Forelimb muscle (tissue), 1 donor: ENCODE results near the gene SEPTIN12. TPM values are rescaled to one million over a fixed set of nuclear protein-coding genes. Genes with fewer than 3 reads are reported as not detected.
"Not testable (repeated sequence)": the region's sequence is repeated elsewhere in the genome, so short reads cannot be mapped to it uniquely, and the experiment has no call there.

Experiments used
- DNase-seq: peaks from one replicate; pipeline ENCODE4 v3.0.0-alpha.2; 2013; ENCODE audit warnings: low read depth
- polyA plus RNA-seq: library from polyadenylated mRNA; unstranded; fragments of 120-200 nt; gene quantifications from one replicate; pipeline ENCODE4 v1.2.1, GENCODE V29; 2013; ENCODE audit not compliant: insufficient read length

Gene SEPTIN12
- polyA plus RNA-seq, 1 donor: not detected

DNA sequence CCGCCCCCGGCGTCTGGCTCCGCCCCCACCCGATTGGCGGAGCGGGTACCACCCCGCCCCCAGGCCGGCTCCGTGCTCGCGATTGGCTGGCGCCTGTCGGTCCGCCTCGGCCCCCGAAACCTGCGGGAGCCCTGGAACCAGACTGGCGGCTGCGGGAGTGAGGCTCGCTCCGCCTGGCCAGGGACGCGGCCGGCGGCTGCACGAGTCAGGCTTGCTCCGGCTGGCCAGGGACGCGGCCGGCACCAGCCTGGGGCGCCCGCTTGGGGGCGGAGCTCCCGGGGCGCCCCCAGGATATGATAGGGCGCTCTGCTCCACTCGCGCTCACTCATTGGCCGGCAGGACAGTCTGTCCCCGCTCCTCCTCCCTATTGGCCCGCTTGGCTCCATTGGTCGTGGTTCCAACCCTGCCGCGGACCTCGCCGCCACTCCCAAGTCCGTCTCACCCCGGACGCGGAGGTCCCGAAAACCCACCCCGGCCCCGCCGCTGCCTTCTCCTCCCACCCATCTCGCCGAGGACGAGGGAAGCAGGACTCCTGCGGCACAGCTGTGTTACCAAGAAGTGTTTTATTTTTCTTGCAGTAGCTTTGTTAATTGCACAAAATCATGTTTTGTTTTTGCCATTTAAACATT is 14.6 kb upstream of the SEPTIN12 start:
- peak; percentile 74 for DNase-seq

DNA sequence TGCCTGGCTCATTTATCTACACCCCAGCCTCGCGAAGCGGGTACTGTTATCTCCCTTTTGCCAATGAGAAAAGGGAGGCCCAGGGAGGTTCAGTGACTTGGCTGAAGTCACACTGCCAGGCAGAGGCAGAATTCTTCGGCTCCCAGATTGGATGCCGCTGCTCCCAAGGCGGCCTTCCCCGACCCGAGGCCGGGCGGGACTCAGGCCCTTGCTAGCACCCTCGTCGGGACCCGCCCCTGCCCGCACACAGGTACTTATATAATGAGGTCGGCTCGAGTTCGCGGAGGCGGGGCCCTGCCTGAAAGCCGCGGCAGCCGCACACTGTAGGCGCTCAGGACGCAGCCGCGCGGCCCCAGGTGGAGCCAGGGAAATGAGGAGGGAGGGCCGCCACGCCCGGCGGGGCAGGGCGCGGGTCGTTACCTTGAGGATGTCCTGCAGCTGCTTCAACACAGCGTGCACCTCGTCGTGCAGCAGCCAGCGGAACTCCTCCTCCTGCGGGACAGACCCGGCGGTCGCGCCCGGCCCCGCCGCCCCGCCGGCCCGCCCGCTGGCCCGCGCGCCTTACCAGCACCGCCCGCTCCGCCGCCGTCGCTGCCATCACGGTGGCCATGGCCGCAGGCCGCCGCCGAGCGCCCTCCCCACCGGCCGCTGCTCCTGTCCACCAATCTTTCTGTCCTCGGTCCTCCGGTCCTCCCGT is 14.0 kb upstream of the SEPTIN12 start, which contains the start of gene ROGDI:
Gene ROGDI, minus strand, starts transcription at position 672 of the 697 bp plus-strand sequence. Its CDS starts 62 bp downstream, at position 610.
- no peak for DNase-seq

DNA sequence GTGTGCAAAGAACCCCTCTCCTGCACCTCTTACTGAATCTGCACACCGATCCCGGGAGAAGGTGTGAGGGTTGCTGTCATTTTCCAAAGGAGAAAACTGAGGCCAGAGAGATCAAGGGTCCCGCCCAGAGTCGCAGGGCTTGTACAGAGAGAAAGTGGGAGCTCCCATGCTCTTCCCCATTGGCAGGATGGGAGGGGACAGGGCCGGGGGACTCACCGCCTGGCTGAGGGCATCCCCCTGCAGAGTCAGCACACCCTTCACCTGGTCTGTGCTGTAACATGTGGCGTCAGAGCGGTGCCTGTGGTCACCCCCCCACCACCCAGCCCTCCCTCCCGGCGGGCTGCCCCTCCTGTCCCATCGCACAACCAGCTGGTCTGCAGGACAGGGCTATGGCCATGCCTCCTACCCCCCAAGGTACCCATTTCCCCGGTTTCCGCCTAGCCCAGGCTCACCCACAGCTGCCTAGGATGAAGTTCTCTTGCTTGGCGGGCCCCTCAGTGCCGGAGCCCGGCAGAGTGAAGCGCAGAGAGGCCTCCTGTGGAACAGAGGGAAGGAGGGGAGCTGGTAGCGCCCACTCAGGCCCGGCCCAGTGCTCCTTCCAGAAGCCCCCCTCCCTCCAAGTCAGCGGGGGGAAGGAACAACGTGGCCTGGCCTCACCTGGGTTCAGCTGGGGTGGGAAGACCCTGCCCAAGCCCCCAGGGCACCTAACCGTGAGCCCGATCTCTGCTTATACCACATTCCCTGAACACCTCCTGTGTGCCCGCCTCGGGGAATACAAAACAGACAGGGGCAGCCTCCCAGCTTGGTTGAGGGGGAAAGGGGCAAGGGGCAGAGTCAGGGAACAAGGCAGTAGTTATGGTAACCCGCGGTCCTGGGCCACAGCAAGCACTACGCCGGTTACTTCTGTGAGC is 13.2 kb upstream of the SEPTIN12 start:
- DNase-seq: no peak

DNA sequence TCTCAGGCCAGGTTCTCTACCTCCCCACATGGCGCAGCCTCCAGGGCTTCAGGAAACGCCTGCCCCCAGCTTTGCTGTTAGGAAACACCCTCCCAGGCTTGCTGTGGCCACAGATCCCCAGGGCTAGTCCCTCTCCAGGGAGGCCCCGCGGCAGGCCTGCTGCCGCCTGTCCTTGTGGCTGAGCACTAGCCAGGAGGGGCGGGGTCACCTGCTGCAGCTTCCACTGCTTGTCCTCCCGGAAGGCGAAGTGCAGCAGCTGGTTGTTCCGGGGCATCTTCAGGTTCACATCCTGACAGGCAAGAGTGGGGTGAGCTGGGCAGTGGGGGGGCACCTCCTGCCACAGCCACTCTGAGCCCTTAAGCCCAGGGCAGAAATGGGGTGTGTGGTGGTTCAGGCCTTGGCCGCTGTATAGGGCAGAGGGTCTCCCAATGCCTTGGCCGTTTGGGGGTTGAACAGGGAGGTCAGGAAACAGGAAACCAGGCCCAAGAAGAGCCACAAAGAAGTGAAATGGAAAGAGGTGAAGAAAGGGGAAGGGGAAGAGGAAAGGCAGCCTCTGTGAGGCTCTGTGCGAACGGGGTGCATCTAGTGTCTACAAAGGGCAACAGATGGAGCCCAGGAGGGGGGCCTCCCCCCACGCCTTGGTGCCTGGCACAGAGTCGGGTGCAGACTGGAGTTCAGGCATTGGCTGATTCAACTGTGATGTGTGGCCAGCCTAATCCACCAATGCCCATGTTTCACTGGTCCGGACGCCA is 12.3 kb upstream of the SEPTIN12 start:
- no peak for DNase-seq

DNA sequence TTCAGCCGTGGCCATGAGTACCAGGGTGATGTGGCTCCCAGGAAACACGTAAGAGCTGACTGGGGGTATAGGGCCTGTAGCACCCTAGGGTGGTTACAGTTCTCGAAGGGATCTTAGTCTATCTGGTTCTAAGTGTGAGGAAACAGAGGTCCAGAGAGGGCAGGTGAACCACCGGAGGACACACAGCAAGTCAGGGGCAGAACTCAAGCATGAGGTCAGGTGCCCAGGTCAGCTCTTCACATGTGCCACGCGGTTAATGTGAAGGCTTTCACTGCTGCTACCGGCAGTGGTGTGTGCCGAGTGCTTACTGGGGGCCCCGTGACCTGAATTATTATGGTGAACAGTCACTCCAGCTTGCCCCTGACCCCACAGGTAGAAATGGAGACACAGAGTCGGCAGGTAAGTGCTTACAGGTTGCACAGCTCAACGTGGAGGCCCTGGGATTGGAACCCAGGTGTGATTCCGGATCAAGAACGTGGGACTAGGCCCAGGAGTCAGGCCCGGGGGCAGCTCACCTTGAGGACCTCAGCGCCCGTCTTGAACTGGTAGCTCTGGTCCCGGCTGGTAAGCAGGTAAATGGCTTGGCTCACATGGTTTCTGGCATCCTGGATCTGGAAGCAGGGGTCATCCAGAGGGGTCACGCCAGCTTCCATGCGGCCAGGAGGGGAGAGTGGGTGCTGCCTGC is 11.2 kb upstream of the SEPTIN12 start:
- no peak for DNase-seq

DNA sequence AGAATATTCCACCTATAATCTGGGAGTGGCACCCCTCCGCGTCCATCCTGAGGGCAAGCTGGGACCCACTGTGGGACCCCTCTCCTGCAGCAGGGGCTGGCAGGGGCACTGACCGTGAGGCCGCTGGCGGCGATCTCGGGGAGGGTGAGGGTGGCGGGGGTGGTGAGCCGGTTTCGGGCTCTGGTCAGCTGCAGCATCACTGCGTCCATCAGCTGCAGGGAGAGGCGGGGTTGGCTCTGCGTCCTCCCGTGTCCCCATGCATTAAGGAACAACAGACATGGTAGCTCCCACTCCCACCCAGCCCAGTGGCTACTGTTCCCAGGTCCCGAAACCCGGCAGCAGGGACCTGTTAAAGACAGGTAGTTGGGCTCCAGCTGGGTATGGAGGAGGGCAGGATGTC is 10.3 kb upstream of the SEPTIN12 start:
- DNase-seq: no peak

DNA sequence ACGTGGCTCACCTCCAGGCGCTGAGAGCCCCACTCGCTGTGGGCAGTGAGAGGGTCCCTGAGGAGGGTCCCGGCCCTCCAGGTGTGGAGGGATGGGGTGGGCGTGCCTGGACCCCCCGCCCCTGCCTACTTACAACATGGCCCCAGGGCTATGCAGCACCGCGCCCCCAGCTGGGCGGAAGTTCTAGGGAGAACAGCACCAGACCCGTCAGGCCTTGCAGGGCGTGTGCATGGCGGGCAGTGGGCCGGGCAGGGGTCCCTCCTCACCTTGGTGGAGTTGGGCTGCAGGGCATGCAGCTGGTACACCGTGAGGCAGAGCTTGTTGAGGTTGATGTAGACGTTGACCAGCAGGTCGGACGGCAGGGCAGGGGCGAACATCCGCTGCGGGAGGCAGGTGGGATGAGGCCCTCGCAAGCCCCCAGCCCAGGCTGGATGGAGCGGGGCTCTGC is 9.7 kb upstream of the SEPTIN12 start:
- DNase-seq: no peak

DNA sequence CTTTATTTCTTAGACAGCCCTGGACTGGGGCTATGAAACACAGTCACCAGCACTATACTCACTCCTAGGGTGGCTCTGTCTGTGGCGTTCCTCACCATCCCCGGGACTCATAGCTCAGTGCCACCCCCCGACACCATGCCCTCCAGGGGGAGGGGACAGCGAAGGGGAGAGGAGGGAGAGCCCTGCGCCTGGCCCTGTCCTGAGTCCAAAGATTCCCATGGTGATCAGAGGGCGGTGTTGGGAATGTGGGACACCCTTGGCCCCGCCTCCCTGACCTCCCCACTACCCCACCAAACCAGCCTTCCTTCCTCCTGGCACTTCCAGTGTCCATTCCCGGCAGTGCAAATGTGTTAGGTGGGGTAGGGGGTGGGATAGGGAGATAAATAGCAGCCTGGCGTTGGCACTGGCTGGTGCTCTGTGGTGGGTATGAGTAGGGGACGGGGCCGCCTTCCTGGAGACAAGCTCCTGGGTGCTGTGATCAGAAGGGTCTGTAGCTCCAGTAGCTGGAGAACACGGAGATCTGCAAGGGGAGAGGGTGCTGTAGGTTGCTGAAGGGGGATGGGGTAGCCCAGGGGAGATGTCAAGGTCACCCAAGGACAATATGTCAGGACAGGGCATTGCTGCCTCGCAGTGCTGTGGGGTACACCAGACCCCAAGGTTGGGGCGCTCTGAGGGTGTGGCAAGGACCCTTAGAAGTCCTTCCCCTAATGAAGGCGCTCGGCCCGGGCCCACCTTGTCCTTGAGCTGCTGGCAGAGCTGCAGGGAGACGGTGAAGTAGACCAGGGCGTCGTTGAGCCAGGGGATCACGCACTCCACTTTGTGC is 9.0 kb upstream of the SEPTIN12 start:
- no peak for DNase-seq

DNA sequence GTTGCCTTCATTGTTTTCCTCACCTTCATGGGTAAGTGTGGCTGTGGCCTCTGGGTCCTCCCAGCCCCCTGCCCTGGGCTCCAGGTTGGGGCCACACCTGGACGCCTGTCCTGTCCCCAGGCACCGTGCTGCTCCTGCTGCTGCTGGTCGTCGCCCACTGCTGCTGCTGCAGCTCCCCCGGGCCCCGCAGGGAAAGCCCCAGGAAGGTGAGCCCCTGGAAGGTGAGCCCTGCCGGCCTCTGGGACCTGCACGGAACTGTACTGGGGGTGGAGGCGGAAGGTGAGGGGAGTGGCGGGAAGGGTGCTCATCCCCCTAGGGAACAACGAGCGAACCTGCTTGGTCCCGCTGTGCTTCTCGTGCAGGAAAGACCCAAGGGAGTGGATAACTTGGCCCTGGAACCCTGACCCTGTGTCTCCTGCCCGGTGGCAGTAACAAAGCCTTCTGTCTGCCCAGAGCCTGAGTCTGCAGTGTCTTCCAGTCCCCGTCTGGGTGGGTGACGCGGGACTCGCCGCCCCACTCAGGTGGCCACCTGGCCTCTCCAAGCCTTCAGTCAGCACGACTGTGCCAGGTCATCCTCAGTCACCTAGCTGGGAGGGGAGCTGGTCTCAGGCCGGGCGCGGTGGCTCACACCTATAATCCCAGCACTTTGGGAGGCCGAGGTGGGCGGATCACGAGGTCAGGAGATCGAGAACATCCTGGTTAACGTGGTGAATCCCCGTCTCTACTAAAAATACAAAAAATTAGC is 7.9 kb upstream of the SEPTIN12 start:
- no peak for DNase-seq

DNA sequence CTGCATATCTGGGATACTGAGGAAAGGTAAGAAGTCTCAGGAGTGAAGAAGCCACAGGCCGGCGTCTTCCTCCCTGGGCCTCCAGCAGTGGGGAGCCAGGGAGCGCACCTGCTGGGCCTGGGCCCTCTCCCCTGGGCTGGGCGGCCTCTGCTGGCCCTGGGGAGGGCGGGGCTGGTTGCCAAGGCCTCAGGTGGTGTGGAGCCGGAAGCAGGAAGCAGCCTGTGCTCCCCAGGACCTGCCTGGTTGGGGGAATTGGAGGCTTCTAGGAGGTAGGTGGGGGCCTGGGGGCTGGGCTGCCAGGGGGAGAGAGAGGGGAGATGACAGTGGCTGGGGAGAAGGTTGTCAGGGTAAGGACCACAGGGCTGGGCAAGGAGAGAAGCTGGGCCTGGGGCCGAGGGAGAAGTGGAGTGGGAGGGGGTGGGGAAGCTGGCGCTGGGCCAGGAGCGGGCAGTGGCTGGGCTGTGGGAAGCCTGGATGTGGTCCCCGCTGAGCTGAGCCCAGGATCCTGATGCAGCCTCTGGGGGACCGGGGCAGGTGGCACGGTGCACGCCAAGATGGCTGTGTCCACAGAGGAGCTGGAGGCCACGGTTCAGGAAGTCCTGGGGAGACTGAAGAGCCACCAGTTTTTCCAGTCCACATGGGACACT is 7.2 kb upstream of the SEPTIN12 start, which contains the start of gene SMIM22:
Gene SMIM22, plus strand, starts transcription at position 189 of the 647 bp plus-strand sequence. Its CDS starts 366 bp downstream, at position 555.
- DNase-seq: no peak

DNA sequence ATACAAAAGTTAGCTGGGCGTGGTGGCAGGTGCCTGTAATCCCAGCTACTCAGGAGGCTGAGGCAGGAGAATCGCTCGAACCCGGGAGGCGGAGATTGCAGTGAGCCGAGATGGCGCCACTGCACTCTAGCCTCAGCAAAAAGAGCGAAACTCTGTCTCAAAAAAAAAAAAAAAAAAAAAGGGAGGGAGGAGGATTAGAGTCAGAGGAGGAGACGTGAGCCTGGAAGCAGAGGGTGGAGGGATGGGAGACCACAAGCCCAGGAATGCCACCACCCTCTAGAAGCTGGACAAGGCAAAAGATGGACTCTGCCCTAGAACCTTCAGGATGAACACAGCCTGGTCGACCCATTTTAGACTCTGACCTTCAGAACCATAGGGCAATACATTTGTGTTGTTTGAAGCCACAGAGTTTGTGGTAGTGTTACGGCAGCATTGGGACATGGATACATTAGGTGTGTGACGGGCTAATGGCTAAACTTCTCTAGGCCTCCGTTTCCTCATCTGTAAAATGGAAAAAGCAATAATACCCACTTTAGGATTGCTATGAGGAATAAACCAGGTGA is 4.9 kb upstream of the SEPTIN12 start:
- DNase-seq: no peak

DNA sequence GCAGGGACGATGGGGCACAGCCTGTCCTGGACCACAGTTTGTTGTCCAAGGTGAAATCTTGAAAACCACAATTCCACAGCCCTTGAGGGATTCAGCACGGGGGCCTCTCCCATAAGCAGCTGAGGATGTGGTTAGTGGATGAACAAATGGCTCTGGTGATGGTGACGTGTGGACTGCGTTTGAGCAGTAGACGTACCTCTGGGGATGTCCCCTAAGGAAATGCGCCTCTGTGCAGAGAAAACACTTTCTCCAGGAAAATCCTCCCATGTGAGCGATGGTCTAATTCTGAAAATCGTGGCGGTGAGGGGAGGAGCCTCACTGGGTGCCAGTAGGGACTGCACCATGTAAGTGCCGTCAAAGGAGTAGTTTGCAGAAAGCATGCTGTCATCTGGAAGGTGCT is 2.7 kb upstream of the SEPTIN12 start:
- no peak for DNase-seq

DNA sequence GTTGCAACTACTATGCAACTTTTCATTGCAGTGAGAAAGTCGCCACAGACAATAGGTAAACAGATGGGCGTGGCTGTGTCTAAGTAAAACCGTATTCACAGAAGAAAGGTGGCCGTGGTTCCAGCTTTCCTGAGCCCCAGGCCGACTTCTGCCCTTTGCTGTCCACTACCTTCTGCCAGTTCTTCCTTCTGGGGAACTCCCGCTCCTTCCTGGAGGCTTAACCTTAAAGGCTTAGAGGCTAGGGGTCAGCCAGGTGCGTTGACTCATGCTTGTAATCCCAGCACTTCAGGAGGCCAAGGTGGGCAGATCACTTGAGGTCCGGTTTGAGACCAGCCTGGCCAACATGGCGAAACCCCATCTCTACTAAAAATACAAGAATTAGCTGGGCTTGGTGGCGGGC is 2.1 kb upstream of the SEPTIN12 start:
- no peak for DNase-seq

DNA sequence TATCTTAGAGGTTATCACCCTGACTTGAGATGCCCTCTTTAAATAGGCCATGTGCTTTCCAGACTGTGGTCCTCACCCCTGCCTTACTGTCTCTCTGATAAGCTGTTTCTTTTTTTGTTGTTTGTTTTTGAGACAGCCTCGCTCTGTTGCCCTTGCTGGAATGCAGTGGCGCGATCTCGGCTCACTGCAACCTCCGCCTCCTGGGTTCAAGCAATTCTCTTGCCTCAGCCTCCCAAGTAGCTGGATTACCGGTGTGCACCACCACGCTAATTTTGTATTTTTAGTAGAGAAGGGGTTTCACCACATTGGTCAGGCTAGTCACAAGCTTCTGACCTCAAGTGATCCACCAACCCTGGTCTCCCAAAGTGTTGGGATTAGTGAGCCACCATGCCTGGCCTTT is 765 bp upstream of the SEPTIN12 start:
- no peak for DNase-seq

DNA sequence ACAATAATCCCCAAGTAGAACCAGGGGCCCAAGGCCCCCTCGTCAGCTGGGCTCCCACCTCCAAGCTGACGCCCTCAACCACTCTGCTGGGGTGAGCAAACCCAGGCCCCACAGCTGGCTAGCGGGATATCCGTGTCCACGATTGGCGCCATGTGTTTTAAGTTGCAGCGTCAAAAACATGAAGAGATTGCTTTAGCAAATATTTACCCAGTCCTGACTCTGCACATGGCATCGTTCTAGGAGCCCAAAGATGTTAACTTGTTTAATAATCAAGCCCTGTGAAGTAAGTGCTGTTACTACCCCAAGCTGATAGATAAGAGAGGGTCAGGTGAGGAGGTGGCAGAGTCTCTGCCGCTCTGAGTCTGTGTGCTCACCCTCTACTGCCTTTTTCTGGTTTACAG is 344 bp upstream of the SEPTIN12 start:
- no peak for DNase-seq

DNA sequence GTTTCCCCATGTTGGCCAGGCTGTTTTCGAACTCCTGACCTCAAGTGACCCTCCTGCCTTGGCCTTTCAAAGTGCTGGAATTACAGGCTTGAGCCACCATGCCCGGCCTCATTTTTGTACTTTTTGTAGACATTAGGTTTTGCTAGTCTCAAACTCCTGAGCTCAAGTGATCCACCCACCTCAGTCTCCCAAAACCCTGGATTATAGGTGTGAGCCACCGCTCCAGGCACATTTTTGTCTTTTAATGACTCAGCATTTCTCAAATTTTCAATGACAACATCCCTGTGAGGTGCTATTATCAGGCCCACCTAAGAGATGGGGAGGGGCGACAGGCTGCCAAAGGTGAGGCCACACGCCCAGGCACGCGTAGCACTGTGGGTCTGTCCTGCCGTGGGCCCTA is 1.1 kb downstream of the SEPTIN12 start:
- DNase-seq: no peak

DNA sequence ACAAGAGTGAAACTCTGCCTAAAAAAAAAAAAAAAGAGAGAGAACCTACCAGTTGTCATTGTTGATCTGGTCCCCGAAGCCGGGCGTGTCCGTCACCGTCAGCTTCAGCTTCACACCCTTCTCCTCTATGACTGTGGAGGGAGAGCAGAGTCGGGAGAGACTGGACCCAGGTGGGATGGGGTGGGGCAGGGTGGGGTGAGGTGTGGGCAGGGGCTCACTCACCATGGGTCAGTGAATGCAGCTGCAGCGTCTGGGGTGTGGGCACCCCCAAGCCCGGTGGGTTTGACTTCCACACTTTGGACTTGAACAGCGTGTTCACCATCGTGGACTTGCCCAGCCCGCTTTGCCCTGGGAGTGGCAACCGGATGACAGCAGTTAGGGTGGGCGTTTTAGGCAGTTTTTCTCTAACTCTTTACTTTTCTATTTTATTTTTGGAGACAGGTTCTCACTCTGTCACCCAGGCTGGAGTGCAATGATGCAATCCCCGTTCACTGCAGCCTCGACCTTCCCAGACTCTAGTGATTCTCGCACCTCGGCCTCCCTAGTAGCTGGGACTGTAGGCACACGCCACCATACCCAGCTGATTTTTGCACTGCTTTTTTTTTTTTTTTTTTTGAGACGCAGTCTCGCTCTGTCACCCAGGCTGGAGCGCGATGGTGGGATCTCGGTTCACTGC is 2.2 kb downstream of the SEPTIN12 start:
- no peak for DNase-seq

DNA sequence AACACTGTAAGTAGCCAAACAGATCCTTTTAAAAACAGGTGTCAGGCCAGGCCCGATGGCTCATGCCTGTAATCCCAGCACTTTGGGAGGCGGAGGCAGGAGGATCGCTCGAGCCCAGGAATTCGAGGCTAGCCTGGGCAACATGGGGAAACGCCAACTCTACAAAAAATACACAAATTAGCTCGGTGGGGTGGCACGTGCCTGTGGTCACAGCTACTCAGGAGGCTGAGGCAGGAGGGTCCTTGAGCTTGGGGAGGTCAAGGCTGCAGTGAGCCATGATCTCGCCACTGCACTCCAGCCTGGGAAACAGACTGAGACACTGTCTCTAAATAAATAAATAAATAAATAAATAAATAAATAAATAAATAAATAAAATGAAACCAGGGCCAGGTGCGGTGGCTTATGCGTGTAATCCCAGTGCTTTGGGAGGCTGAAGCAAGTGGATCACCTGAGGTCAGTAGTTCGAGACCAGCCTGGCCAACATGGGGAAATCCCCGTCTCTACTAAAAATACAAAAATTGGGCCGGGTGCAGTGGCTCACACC is 3.6 kb downstream of the SEPTIN12 start:
- DNase-seq: not testable (repeated sequence)
